ENCODE results near the gene VASH1.

The VASH1 gene

DNA sequence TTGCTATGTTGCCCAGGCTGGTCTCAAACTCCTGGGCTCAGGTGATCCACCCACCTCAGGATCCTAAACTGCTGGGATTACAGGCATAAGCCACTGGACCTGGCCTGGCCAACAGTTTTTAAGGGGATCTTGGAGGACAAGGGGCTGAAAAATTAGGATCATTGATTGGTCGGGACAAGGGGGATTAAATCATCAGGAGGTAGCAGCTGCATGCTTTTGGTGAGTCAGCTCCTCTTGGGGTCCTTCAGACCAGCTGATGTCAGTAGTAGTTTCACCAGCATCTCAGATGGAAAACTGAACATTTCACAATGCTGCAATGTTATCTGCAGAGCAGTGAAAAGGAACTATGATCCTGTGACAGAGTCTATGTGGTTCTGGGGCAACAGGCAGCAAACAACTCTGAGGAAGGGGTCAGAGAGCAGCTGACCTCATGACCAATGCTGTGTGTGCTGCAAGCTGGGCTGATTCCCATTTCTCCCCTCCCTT, 71.3 kb downstream of the VASH1 start:
- DNase-seq (ENCODE audit: low read depth): no peak
